Dendritic cell treated with granulocyte-macrophage colony-stimulating factor and Interleukin-4, amounts not matched to agents 40 ng/mL and 50 ng/mL, for 4 days (primary cell): ENCODE results near the gene CTSZ.
A peak's percentile ranks its signal among the peaks of the same experiment; 100 is the strongest.

Experiments
- H3K27ac Mint-ChIP-seq: one replicate; pipeline ENCODE4 v1.8.0; 2022; ENCODE audit warnings: mild to moderate bottlenecking, mixed read lengths
- H3K27me3 Mint-ChIP-seq: one replicate; pipeline ENCODE4 v1.8.0; 2022; ENCODE audit warnings: mild to moderate bottlenecking, mixed read lengths
- H3K36me3 Mint-ChIP-seq: one replicate; pipeline ENCODE4 v1.8.0; 2022; ENCODE audit warnings: low read depth, mixed read lengths
- H3K4me1 Mint-ChIP-seq: one replicate; pipeline ENCODE4 v1.8.0; 2022; ENCODE audit warnings: low read depth, mixed read lengths
- H3K4me3 Mint-ChIP-seq: one replicate; pipeline ENCODE4 v1.8.0; 2022; ENCODE audit warnings: mild to moderate bottlenecking, moderate library complexity, mixed read lengths
- H3K9me3 Mint-ChIP-seq: one replicate; pipeline ENCODE4 v1.8.0; 2022; ENCODE audit warnings: mixed read lengths
- intact Hi-C: fragments of 100-400 bp; cut with micrococcal nuclease; formaldehyde crosslinking; loops from one replicate; pipeline ENCODE4 v1.15.0; 2022

The CTSZ gene

DNA sequence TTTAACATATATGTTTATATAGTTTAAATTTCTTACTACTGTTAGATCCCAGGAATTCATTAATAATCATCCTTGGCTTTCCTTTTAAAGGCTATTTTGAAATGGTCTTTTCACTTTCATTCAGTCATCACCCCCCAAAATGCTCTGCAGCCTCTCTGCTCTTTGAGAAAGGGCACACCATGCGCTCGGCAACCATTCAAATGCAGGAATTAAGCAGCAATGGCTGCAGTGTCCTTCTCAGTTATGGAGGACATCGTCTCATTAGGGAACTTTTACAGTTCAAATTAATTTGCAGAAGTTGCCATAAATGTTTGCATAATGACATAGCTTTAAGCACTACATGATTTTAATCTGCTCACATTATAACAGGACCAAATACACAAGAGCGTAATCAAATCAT, 18.5 kb upstream of the CTSZ start:
- intact Hi-C loops: no loop called here
- H3K9me3 Mint-ChIP-seq: no peaks in the 10 kb centered on the region
- H3K27ac Mint-ChIP-seq: no peak overlapping the region
- H3K4me3 Mint-ChIP-seq: no peak overlapping the region
- H3K36me3 Mint-ChIP-seq: peaks cover 96% of the 10 kb centered on the region
- no peaks in the 10 kb centered on the region for H3K27me3 Mint-ChIP-seq
- peaks cover 39% of the 10 kb centered on the region for H3K4me1 Mint-ChIP-seq

GRCh38 chr20:59025086-59025485, 18.0 kb upstream of the CTSZ start:
- Mint-ChIP-seq H3K36me3 (peaks cover 94% of the 10 kb centered on the region), H3K4me3 (no peak overlapping the region), H3K4me1 (peaks cover 35% of the 10 kb centered on the region), H3K9me3 (no peaks in the 10 kb centered on the region), H3K27ac (no peak overlapping the region), H3K27me3 (no peaks in the 10 kb centered on the region)
- intact Hi-C loops: no loop called here

GRCh38 chr20:59024111-59024530, 17.1 kb upstream of the CTSZ start:
- intact Hi-C loops: no loop called here
- no peak overlapping the region for H3K27ac Mint-ChIP-seq
- H3K4me3 Mint-ChIP-seq: no peak overlapping the region
- H3K27me3 Mint-ChIP-seq: no peaks in the 10 kb centered on the region
- peaks cover 87% of the 10 kb centered on the region for H3K36me3 Mint-ChIP-seq
- peaks cover 32% of the 10 kb centered on the region for H3K4me1 Mint-ChIP-seq
- no peaks in the 10 kb centered on the region for H3K9me3 Mint-ChIP-seq

DNA sequence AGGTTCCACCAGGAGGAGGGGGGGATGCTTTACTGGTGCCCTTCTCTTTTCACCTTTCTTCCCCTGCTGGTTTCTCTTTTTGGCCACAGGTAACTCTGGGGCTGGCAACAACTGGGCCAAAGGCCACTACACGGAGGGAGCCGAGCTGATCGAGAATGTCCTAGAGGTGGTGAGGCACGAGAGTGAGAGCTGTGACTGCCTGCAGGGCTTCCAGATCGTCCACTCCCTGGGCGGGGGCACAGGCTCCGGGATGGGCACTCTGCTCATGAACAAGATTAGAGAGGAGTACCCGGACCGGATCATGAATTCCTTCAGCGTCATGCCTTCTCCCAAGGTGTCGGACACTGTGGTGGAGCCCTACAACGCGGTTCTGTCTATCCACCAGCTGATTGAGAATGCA, 16.6 kb upstream of the CTSZ start:
- intact Hi-C loops: no loop called here
- Mint-ChIP-seq H3K27ac (no peak overlapping the region), H3K4me3 (no peak overlapping the region), H3K9me3 (no peaks in the 10 kb centered on the region), H3K4me1 (peaks cover 32% of the 10 kb centered on the region), H3K27me3 (no peaks in the 10 kb centered on the region), H3K36me3 (peaks cover 87% of the 10 kb centered on the region)

- Mint-ChIP-seq H3K4me1 (peaks cover 37% of the 10 kb centered on the region), H3K36me3 (peaks cover 88% of the 10 kb centered on the region), H3K27me3 (no peaks in the 10 kb centered on the region), H3K9me3 (no peaks in the 10 kb centered on the region), H3K4me3 (no peak overlapping the region), H3K27ac (no peak overlapping the region)
- intact Hi-C loops: no loop called here
These were observed 15.7 kb upstream of the CTSZ start for GRCh38 chr20:59022754-59023153.

- Mint-ChIP-seq H3K9me3 (no peaks in the 10 kb centered on the region), H3K4me3 (no peak overlapping the region), H3K36me3 (peaks cover 82% of the 10 kb centered on the region), H3K27ac (no peak overlapping the region), H3K4me1 (peaks cover 41% of the 10 kb centered on the region), H3K27me3 (no peaks in the 10 kb centered on the region)
- intact Hi-C loops: no loop called here
These were observed 14.0 kb upstream of the CTSZ start for GRCh38 chr20:59020938-59021551.

DNA sequence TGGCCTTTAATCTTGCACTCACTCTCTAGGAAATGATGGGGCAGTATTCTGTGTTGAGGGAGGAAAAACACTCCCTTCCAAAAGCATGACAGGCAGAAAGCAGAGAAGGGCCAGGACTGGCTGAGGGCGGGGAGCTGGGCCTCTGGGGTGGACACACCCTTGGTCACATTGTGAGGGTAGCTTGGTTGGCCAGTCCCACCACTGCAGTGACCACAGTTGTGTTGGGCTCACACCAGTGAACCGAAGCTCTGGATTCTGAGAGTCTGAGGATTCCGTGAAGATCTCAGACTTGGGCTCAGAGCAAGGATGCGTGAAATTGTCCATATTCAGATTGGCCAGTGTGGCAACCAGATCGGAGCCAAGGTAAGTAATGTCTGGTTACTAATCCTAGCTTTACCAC, 12.2 kb upstream of the CTSZ start, which contains the start of gene TUBB1:
Gene TUBB1 (plus strand): TSS at position 213 of the 400 bp plus-strand sequence. CDS start 94 bp downstream, at position 307.
- Mint-ChIP-seq H3K27ac (peak within 1 kb of the TSS; percentile 73), H3K36me3 (peaks cover 68% of the 10 kb centered on the region), H3K4me1 (peaks cover 47% of the 10 kb centered on the region), H3K9me3 (no peaks in the 10 kb centered on the region), H3K4me3 (no peak within 1 kb of the TSS), H3K27me3 (peaks cover 2% of the 10 kb centered on the region)
- intact Hi-C loops: no loop called here

- intact Hi-C loops: no loop called here
- H3K27me3 Mint-ChIP-seq: peaks cover 2% of the 10 kb centered on the region
- H3K4me3 Mint-ChIP-seq: no peak overlapping the region
- H3K9me3 Mint-ChIP-seq: no peaks in the 10 kb centered on the region
- peaks cover 68% of the 10 kb centered on the region for H3K36me3 Mint-ChIP-seq
- peak overlapping the region; percentile 73 for H3K27ac Mint-ChIP-seq
- H3K4me1 Mint-ChIP-seq: peaks cover 51% of the 10 kb centered on the region
These were observed 11.8 kb upstream of the CTSZ start for GRCh38 chr20:59018817-59019216.

DNA sequence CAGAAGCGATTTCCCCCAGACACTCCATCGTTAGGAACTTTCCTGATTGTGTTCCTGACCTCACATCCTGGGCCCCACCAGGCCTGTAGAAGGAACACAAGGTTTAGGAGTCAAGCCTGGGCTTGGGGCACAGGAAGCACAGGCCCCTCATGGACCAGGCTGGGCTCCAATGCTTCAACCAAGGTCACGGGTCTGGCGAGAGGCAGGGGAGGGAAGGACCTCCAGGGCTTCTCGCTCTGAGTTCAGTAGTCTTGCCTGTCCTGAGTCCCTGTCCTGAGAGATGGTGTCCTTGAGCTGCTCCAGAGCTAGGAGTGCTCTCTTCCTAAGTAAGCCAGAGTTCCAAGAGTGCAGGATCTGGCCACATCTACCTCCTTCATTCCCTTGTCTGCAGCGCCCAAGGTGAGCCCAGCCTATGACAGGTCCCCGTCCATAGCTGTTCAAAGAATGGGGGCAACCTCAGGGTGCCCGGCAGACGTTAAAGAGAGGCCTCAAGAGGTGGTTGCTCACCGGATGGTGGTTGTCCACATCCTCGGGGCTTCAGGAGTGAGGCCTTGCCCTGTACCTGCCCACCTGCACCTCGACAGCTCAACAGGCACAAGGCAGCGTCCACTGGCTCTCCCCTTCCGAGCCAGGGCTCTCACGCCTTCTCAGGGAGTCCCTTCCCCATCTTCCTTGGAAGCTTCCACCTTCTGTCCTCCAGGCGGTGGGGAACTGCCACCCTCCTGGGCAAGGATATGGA, 10.6 kb upstream of the CTSZ start:
- Mint-ChIP-seq H3K9me3 (no peaks in the 10 kb centered on the region), H3K27ac (peak overlapping the region; percentile 73), H3K36me3 (peaks cover 66% of the 10 kb centered on the region), H3K4me1 (peaks cover 59% of the 10 kb centered on the region), H3K4me3 (no peak overlapping the region), H3K27me3 (peaks cover 6% of the 10 kb centered on the region)
- intact Hi-C loops: no loop called here

DNA sequence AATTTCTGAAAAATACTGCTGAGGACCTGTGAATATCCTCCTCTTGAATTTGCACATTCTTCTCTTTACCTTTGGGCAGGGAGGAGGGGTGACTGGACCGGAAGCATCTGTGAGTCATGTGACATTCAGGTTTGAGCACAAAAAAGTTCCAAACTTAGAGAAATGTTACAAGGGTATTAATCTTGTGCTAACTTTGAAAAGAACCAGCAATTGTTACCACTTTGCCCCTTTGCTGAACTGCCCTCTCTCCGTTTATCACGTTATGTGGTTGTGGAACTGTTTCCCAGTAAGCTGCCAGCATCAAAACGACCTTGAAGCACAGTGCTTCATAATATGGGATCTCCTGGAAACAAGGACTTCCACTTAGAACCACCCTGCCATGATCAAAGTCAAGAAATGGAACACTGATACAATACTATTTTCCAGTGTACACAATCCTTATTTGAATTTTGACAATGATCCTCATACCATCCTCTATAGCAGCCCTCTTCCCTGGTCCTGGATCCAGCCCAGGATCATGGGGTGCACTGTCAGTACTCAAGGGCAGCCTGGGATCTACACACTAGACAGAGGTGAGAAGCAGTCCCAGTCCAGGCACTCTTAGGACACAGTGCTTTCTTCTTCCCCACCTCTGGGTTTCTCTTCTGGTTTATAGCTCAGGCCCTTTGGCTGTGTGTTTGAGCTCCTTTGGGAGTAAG, 9.9 kb upstream of the CTSZ start:
- Mint-ChIP-seq H3K27me3 (peaks cover 6% of the 10 kb centered on the region), H3K9me3 (no peaks in the 10 kb centered on the region), H3K4me3 (no peak overlapping the region), H3K4me1 (peaks cover 67% of the 10 kb centered on the region), H3K36me3 (peaks cover 58% of the 10 kb centered on the region), H3K27ac (peak overlapping the region; percentile 73)
- intact Hi-C loops: no loop called here

DNA sequence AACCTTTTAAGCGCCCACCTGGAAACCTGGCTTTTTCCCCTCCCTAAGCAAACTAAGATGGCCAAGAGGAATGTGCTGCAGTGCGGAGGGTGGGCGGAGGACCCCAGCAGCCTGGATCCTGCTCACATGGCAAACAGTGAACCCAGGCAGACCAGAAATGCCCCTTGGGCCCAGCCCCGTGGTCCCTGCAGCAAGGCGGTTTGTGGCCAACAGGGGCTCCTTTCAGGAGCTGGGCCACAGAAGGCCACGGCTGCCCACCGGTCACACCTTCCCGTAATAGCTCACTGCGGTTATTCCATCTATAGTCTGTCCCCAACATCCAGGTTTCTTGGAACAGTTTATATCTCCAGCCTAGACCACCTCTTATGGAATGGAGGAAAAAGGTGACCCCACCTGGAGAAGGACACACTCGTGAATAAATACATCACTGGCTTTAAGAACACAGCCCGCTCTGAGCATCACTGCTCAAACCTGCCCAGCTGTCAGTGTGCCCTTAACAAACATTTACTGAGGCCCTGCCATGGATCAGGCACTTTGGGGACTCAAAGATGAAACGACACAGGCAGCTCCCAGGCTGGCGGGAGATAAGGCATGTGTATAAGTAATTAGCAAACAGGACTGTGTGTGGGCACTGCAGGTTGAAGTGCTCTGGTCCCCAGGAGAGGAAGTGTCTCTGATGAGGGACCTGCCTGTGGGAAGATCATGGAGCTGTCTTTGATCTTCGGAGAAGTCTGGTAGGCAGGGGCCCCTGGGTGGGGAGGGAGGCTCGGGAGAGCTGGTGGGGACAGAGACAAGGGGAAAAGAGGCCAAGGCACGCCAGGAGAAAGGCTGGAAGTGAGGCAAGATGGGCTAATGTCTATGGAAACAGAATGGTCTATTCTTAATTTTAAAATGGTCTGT, 9.0 kb upstream of the CTSZ start:
- Mint-ChIP-seq H3K36me3 (peaks cover 52% of the 10 kb centered on the region), H3K27ac (peak overlapping the region; percentile 61), H3K9me3 (no peaks in the 10 kb centered on the region), H3K4me3 (no peak overlapping the region), H3K4me1 (peaks cover 75% of the 10 kb centered on the region), H3K27me3 (peaks cover 6% of the 10 kb centered on the region)
- intact Hi-C loops: no loop called here

GRCh38 chr20:59015411-59015810, 8.4 kb upstream of the CTSZ start:
- Mint-ChIP-seq H3K27ac (peak overlapping the region; percentile 61), H3K27me3 (peaks cover 6% of the 10 kb centered on the region), H3K36me3 (peaks cover 46% of the 10 kb centered on the region), H3K4me3 (no peak overlapping the region), H3K4me1 (peaks cover 82% of the 10 kb centered on the region), H3K9me3 (no peaks in the 10 kb centered on the region)
- intact Hi-C loops: no loop called here

- no peak overlapping the region for H3K4me3 Mint-ChIP-seq
- no peaks in the 10 kb centered on the region for H3K9me3 Mint-ChIP-seq
- peaks cover 45% of the 10 kb centered on the region for H3K36me3 Mint-ChIP-seq
- peaks cover 88% of the 10 kb centered on the region for H3K4me1 Mint-ChIP-seq
- H3K27ac Mint-ChIP-seq: peak overlapping the region; percentile 90
- intact Hi-C loops: no loop called here
- H3K27me3 Mint-ChIP-seq: peaks cover 6% of the 10 kb centered on the region
These were observed 7.8 kb upstream of the CTSZ start for GRCh38 chr20:59014680-59015389.
